Common myeloid progenitor, CD34-positive (primary cell): ENCODE data around the gene RTL10.
A peak's percentile ranks its signal among the peaks of the same experiment; 100 is the strongest.

ENCODE experiments used
- CTCF ChIA-PET: fragments of 350-600 bp; sonication (Branson Sonifier 250); formaldehyde crosslinking; loops from one replicate; lab custom pipeline; 2021; ENCODE audit warnings: antibody characterized with exemption; lab: Charles Lee
- POLR2A ChIA-PET: fragments of 350-600 bp; sonication (Branson Sonifier 250); formaldehyde crosslinking; loops from one replicate; lab custom pipeline; 2021; ENCODE audit warnings: antibody characterized with exemption; lab: Charles Lee
- DNase-seq, 3 donors: peaks; one replicate each; pipeline versions ENCODE4 v3.0.0 to v3.0.0-alpha.2; 2013
- H3K27ac ChIP-seq, 2 experiments: 1 replicate in 1 of 2; 2 replicates in 1 of 2; pipeline ENCODE4 v1.7.0; 2013; ENCODE audit warnings: inconsistent platforms in 2 of 2, low read length in 2 of 2, mild to moderate bottlenecking in 2 of 2, low read depth in 1 of 2, moderate library complexity in 1 of 2; ENCODE audit not compliant: severe bottlenecking in 2 of 2, insufficient read depth in 1 of 2, poor library complexity in 1 of 2
- H3K27me3 ChIP-seq, 5 experiments: replicated peaks in 2 of 5; 1 replicate in 3 of 5; 2 replicates in 2 of 5; pipeline versions ENCODE4 v1.6.1 to v1.7.0; 2013; ENCODE audit warnings: low read length in 4 of 5, mild to moderate bottlenecking in 2 of 5, moderate library complexity in 2 of 5, inconsistent platforms in 1 of 5; ENCODE audit not compliant: insufficient read depth in 5 of 5, control insufficient read depth in 4 of 5
- H3K36me3 ChIP-seq, 4 experiments: 1 replicate in 2 of 4; 2 replicates in 2 of 4; pipeline versions ENCODE4 v1.6.1 to v1.7.0; 2013; ENCODE audit warnings: low read length in 3 of 4, control low read depth in 1 of 4, mild to moderate bottlenecking in 1 of 4; ENCODE audit not compliant: control insufficient read depth in 4 of 4, insufficient read depth in 4 of 4
- H3K4me1 ChIP-seq, 4 experiments: 1 replicate in 3 of 4; 2 replicates in 1 of 4; pipeline versions ENCODE4 v1.6.1 to v1.7.1; 2013; ENCODE audit warnings: low read length in 3 of 4, mild to moderate bottlenecking in 3 of 4, control low read depth in 1 of 4, inconsistent platforms in 1 of 4, moderate library complexity in 1 of 4; ENCODE audit not compliant: control insufficient read depth in 4 of 4, insufficient read depth in 4 of 4; ENCODE audit errors: control extremely low read depth in 1 of 4
- H3K4me3 ChIP-seq, 7 experiments: 1 replicate in 4 of 7; 2 replicates in 3 of 7; pipeline versions ENCODE4 v1.5.1 to v1.7.0; 2013; ENCODE audit warnings: mild to moderate bottlenecking in 7 of 7, low read length in 6 of 7, moderate library complexity in 6 of 7, inconsistent platforms in 2 of 7, low read depth in 2 of 7, control low read depth in 1 of 7; ENCODE audit not compliant: insufficient read depth in 4 of 7, control insufficient read depth in 1 of 7; ENCODE audit errors: extremely low read depth in 1 of 7
- H3K9me3 ChIP-seq, 5 experiments: 1 replicate in 4 of 5; 2 replicates in 1 of 5; pipeline versions ENCODE4 v1.6.1 to v1.7.1; 2013; ENCODE audit warnings: low read length in 4 of 5, mild to moderate bottlenecking in 2 of 5, inconsistent platforms in 1 of 5, low read depth in 1 of 5, moderate library complexity in 1 of 5; ENCODE audit not compliant: control insufficient read depth in 4 of 5, insufficient read depth in 2 of 5; ENCODE audit errors: control extremely low read depth in 1 of 5
- whole genome bisulfite sequencing: methylation state at CpG from one replicate; pipeline ENCODE4 v1.1.5; 2013; ENCODE audit not compliant: insufficient coverage; 5-methylcytosine and 5-hydroxymethylcytosine counted together

The RTL10 gene

DNA sequence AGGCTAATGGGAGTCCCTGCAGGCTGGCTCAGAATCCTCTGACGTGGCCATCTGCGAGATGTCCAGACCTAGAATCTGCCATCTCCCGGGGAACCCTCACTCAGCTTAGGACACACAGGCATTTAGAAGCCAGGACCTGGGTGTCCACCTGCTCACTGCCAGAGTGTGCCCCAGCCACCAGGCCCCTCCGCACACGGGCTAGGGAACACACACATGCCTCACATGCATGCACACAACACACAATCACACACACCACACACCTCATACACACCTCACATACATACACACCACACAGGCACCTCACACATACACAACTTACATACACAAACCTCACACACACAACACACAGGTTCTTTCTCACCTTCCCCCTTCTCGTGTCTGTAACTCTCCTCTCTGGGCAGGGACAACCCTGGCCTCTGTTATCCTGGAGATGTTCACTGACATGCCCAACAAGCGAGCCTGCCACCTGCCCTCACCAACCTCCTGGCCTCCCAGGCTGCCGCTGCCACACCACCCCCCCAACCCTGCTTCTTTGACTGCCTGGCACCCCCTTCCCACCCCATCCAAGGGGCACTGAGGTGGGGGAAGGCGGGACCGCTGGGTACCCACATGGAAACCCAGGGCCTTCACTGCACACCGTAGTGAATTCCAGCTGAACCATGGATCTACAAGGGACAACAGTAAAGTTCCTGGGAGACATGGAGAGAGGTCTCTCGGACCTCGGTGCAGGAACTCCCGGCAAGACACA lies 38.1 kb downstream of the RTL10 start:
- POLR2A ChIA-PET: no interaction called here
- WGBS: 95% methylated on average over 9 of the region's 14 CpGs
- no peaks in the 10 kb centered on the region for H3K27me3 ChIP-seq
- CTCF ChIA-PET: no interaction called here
- DNase-seq: no peak
- H3K36me3 ChIP-seq: peaks cover 0 to 5% (median under 1%) of the 10 kb centered on the region in 4 experiments
- no peak overlapping the region for H3K4me3 ChIP-seq
- no peak overlapping the region for H3K27ac ChIP-seq
- no peaks in the 10 kb centered on the region for H3K9me3 ChIP-seq
- H3K4me1 ChIP-seq: no peaks in the 10 kb centered on the region

DNA sequence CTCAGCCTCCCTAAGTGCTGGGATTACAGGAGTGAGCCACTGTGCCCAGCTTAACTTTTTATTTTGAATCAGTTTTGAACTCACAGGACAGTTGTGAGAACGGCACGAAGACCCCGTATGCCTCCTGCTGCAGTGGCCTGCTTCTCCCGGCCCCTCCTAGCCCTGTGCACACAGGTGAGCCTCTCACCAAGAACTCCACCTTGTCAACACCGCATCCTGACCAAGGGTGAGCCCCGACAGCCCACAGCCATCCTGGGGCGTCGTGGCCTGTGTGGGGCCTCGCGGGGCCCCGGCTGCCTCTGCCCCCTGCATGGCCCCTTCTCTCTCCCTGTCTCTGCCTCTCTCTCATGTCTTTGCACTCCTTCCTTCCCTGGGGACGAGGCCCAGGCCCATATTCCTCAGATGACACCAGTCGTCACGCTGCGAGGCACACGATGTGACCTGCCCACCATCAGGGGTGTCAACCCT lies 38.8 kb downstream of the RTL10 start:
- Histone ChIP-seq H3K36me3 (peaks cover 0 to 5% (median under 1%) of the 10 kb centered on the region in 4 experiments), H3K27ac (peak overlapping the region in 1 of 2 experiments; percentile 49), H3K4me3 (no peak overlapping the region), H3K27me3 (no peaks in the 10 kb centered on the region), H3K4me1 (no peaks in the 10 kb centered on the region), H3K9me3 (no peaks in the 10 kb centered on the region)
- 94% methylated on average over 16 of the region's 16 CpGs for WGBS
- POLR2A ChIA-PET: no interaction called here
- CTCF ChIA-PET: no interaction called here
- DNase-seq: no peak

DNA sequence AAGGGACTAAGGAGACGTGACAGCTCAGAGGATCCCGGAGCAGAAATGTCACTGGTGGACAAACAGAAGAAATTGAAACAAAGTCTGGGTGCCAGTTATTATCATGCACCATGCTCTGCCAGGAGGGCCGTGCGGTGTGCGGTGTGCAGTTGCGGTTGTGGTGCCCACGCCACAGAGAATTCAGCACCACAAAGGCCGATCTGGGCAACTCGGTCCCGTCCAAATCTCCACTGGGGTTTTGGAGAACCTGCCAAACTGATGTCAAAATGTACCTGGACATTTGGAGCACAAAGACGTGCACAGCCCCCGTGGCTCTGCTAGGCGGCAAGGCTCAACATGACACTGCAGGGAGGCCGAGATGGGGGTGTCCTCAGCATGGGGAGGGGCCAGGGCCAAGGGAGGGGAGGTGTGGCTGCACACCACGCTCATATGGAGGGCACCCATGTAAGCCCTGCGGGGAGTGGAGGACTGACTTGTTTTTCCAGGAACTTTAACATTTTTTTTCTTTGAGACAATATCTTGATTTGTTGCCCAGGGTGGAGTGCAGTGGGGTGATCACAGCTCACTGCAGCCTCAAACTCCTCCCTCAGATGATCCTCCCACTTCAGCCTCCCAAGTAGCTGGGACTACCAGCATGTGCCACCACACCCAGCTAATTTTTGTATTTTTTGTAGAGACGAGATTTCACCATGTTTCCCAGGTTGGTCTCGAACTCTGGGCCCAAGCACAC lies 39.4 kb downstream of the RTL10 start:
- POLR2A ChIA-PET: no interaction called here
- CTCF ChIA-PET: no interaction called here
- no peak for DNase-seq
- H3K9me3 ChIP-seq: no peaks in the 10 kb centered on the region
- peak overlapping the region in 1 of 2 experiments; percentile 49 for H3K27ac ChIP-seq
- no peaks in the 10 kb centered on the region for H3K4me1 ChIP-seq
- H3K36me3 ChIP-seq: peaks cover 0 to 5% (median under 1%) of the 10 kb centered on the region in 4 experiments
- H3K4me3 ChIP-seq: no peak overlapping the region
- no peaks in the 10 kb centered on the region for H3K27me3 ChIP-seq
- WGBS: 96% methylated on average over 18 of the region's 18 CpGs

DNA sequence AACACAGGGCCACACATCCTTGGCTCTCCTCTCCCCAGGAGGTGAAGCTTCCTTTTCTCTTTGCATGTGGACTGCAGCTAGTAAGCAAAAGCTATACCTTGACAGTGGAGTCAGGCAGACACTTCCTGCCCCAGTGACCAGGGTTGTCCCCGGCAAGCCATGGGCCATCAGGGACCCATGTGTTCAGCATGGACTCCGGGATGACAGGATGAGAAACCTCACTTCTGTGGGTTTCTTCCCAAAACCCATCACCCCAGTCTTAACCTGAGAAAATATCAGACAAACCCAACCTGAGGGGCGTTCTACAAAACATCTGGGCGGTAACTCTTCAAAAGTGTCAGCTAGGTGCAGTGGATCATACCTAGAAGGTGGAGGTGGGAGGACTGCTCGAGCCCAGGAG lies 40.2 kb downstream of the RTL10 start:
- Histone ChIP-seq H3K27ac (peak overlapping the region in 1 of 2 experiments; percentile 43), H3K36me3 (peaks cover 0 to 5% (median under 1%) of the 10 kb centered on the region in 4 experiments), H3K4me3 (no peak overlapping the region), H3K9me3 (no peaks in the 10 kb centered on the region), H3K27me3 (no peaks in the 10 kb centered on the region), H3K4me1 (no peaks in the 10 kb centered on the region)
- POLR2A ChIA-PET: no interaction called here
- no peak for DNase-seq
- CTCF ChIA-PET: interaction anchor here (0.7 kb wide), 1 partner anchor 23 kb away, joined by 3 read pairs; no protein-coding TSS in a partner anchor
- 100% methylated on average over 3 of the region's 5 CpGs for WGBS

DNA sequence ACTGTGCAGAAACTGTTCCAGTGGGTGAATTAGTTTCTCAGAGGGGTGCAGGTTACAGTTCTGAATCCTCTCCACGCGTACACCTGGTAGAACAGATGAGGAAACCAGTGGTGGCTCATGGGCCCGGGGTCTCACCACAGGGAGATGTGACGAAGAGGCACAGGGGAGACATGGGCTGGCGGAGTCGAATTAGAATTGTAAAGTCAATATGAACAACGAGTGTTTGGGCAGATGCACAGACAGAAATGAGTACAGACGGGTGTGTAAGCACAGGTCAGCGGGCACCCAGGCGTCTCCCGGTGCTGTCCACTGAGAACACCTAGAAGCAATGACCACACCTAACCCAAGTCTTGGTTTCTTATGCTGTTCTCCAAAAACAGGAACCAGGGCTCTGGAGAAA lies 41.8 kb downstream of the RTL10 start:
- 98% methylated on average over 4 of the region's 11 CpGs for WGBS
- Histone ChIP-seq H3K4me1 (no peaks in the 10 kb centered on the region), H3K36me3 (peaks cover 0 to 5% (median under 1%) of the 10 kb centered on the region in 4 experiments), H3K9me3 (no peaks in the 10 kb centered on the region), H3K27ac (no peak overlapping the region), H3K27me3 (no peaks in the 10 kb centered on the region), H3K4me3 (no peak overlapping the region)
- ChIA-PET CTCF (no interaction called here), POLR2A (no interaction called here)
- no peak for DNase-seq

DNA sequence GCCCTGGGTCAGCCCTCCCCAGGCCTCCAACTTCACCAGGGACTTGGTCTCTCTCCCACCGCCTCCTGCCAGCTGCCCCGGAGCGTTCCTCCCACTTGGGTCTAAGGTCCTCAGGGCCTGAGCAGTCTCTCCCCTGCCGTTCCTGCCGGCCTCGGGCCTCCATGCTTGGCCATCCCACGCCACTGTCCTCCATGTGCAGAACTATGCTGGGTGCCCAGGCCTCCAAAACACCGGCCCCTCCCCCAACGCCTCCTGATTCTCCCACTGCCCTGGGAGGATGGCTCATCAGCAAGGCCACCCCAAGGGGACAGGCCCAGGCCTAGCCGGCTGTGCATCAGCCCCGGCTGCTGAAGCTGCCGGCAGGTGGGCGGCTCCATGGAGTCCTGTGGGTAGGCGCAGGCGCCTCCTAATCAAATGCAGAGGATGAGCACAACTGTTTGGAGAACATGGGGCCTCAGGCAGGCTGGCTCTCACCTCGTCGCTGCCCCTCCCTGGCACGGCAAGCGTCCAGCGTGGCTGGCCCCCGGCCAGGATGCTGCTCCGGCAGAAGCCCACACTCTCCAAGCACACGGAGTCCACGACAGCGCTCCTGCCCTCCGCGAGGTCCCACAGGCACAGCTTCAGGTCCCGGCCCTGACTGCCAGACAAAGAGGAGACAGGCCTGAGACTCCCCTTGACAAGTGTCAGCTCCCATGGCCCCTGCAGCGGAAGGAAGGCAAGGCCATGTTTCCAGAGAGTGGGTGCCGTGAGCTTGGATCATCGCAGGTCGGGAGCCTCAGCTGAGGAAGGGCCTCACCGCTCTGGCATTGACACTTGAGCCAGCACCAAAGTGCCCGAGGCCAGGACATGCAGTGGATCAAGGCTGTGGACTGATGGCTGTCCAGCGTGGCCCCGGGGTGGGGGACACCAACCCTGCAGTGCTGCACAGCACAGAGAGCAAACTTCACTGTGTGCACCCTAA lies 42.6 kb downstream of the RTL10 start:
- H3K4me3 ChIP-seq: no peak overlapping the region
- DNase-seq: no peak
- no peaks in the 10 kb centered on the region for H3K4me1 ChIP-seq
- H3K36me3 ChIP-seq: peaks cover 0 to 5% (median under 1%) of the 10 kb centered on the region in 4 experiments
- 97% methylated on average over 33 of the region's 36 CpGs for WGBS
- ChIA-PET CTCF (no interaction called here), POLR2A (no interaction called here)
- H3K27me3 ChIP-seq: no peaks in the 10 kb centered on the region
- no peaks in the 10 kb centered on the region for H3K9me3 ChIP-seq
- no peak overlapping the region for H3K27ac ChIP-seq
